ENCODE results near the gene SOX1. TPM values are rescaled to one million over a fixed set of nuclear protein-coding genes. Genes with fewer than 3 reads are reported as not detected.
A peak's percentile ranks its signal among the peaks of the same experiment; 100 is the strongest.

SOX1 gene
- total and polyA plus RNA-seq, 8 donors = 0.08 TPM; not detected in 7

GRCh38 chr13:112053167-112053743 lies 13.7 kb upstream of the SOX1 start:
- intact Hi-C loops (cut with DNase I) = no loop called here
- DNase-seq = no peak
- ATAC-seq = no peak
- Histone ChIP-seq H3K4me1 (peaks cover 0 to 10% of the 10 kb centered on the region in 2 donors), H3K9me3 (no peaks in the 10 kb centered on the region), H3K36me3 (no peaks in the 10 kb centered on the region), H3K4me3 (no peak overlapping the region), H3K27ac (no peak overlapping the region), H3K27me3 (peaks cover 70 to 100% of the 10 kb centered on the region in 2 donors)
- TF ChIP-seq CTCF (IDR thresholded peaks at IDR 0.05) = no peak

GRCh38 chr13:112053744-112054615 lies 13.0 kb upstream of the SOX1 start:
- intact Hi-C loops (cut with DNase I) = no loop called here
- H3K27me3 ChIP-seq = peaks cover 77 to 100% of the 10 kb centered on the region in 2 donors
- no peak overlapping the region for H3K4me3 ChIP-seq
- H3K4me1 ChIP-seq = peaks cover 0 to 10% of the 10 kb centered on the region in 2 donors
- peak in 1 of 4 donors; percentile 77 for DNase-seq
- H3K27ac ChIP-seq = no peak overlapping the region
- ATAC-seq = no peak
- H3K36me3 ChIP-seq = no peaks in the 10 kb centered on the region
- H3K9me3 ChIP-seq = no peaks in the 10 kb centered on the region
- TF ChIP-seq CTCF (IDR thresholded peaks at IDR 0.05) = no peak

- no peak overlapping the region for H3K4me3 ChIP-seq
- intact Hi-C loops (cut with DNase I) = no loop called here
- H3K36me3 ChIP-seq = no peaks in the 10 kb centered on the region
- H3K9me3 ChIP-seq = no peaks in the 10 kb centered on the region
- TF ChIP-seq CTCF (IDR thresholded peaks at IDR 0.05) = no peak
- H3K4me1 ChIP-seq = peaks cover 0 to 10% of the 10 kb centered on the region in 2 donors
- DNase-seq (no peak), ATAC-seq (no peak)
- H3K27ac ChIP-seq = no peak overlapping the region
- H3K27me3 ChIP-seq = peaks cover 83 to 100% of the 10 kb centered on the region in 2 donors
Observed at GRCh38 chr13:112054616-112055015, 12.3 kb upstream of the SOX1 start.

GRCh38 chr13:112055036-112055914 lies 11.7 kb upstream of the SOX1 start:
- no peak overlapping the region for H3K27ac ChIP-seq
- peaks cover 0 to 10% of the 10 kb centered on the region in 2 donors for H3K4me1 ChIP-seq
- H3K27me3 ChIP-seq = peaks cover 90 to 100% of the 10 kb centered on the region in 2 donors
- DNase-seq (peak in 1 of 4 donors; percentile 65), ATAC-seq (no peak)
- no peak overlapping the region for H3K4me3 ChIP-seq
- TF ChIP-seq CTCF (IDR thresholded peaks at IDR 0.05) = no peak
- H3K36me3 ChIP-seq = no peaks in the 10 kb centered on the region
- no peaks in the 10 kb centered on the region for H3K9me3 ChIP-seq
- intact Hi-C loops (cut with DNase I) = no loop called here

Data from left lung (tissue), 10 donors.